ENCODE measurements around the gene PLAC9.
A peak's percentile ranks its signal among the peaks of the same experiment; 100 is the strongest.
"Not testable (repeated sequence)": the region's sequence is repeated elsewhere in the genome, so short reads cannot be mapped to it uniquely, and the experiment has no call there.

The PLAC9 gene

GRCh38 chr10:80132299-80133139, at the start of gene PLAC9:
Gene PLAC9, plus strand, starts transcription at chr10:80132730. Its CDS starts 33 bp downstream, at chr10:80132763.
- H3K4me3 ChIP-seq (ENCODE audit: low read depth, low read length), result peak within 1 kb of the TSS; percentile 62
- ChIA-PET CTCF (interaction anchor here (1.0 to 1.7 kb wide), 5 partner anchors 10 to 86 kb away, joined by 3 to 12 read pairs (median 5); no protein-coding TSS in a partner anchor), POLR2A (interaction anchor here (0.9 kb wide), 1 partner anchor 54 kb away, joined by 4 read pairs; the partner anchor contains the start of gene TMEM254)
- no peak for TF ChIP-seq CTCF (IDR thresholded peaks at IDR 0.05; ENCODE audit: insufficient read depth, low read length, missing control alignments)
- DNase-seq (ENCODE audit: low read depth, low spot score), result no peak

- POLR2A ChIA-PET, result no interaction called here
- DNase-seq (ENCODE audit: low read depth, low spot score), result no peak
- CTCF ChIA-PET, result no interaction called here
- H3K4me3 ChIP-seq (ENCODE audit: low read depth, low read length), result no peak overlapping the region
- no peak for TF ChIP-seq CTCF (IDR thresholded peaks at IDR 0.05; ENCODE audit: insufficient read depth, low read length, missing control alignments)
Measured at GRCh38 chr10:80090121-80090520, 42.4 kb upstream of the PLAC9 start.

DNA sequence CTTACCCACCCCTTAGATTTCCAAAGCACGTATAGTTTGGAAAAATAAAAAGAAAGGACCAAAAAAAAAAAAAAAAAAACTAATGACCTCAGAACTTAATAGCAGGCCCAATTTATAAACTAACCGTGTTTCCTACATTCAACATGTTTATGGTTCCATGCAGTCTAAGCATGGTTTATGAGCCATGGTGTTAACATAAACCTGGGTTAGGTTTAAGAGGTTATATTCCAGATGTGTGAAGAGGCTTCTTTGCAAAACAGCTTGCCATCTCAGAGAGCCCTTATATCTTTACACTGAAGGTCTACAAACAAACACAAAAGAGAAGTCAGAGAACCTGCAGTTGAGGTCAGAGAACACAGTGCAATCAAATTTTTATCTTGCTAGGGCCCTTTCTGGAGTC, 38.3 kb upstream of the PLAC9 start:
- TF ChIP-seq CTCF (IDR thresholded peaks at IDR 0.05; ENCODE audit: insufficient read depth, low read length, missing control alignments), result no peak
- CTCF ChIA-PET, result no interaction called here
- POLR2A ChIA-PET, result no interaction called here

DNA sequence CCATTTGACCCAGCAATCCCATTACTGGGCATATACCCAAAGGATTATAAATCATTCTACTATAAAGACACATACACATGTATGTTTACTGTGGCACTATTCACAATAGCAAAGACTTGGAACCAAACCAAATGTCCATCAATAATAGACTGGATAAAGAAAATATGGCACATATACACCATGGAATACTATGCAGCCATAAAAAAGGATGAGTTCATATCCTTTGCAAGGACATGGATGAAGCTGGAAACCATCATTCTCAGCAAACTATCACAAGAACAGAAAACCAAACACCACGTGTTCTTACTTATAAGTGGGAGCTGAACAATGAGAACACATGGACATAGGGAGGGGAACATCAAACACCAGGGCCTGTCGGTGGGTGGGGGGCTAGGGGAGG, 34.3 kb upstream of the PLAC9 start:
- POLR2A ChIA-PET; CTCF ChIA-PET; DNase-seq (ENCODE audit: low read depth, low spot score); H3K4me3 ChIP-seq (ENCODE audit: low read depth, low read length): not testable (repeated sequence)

More for the DNA sequence above, 38.3 kb upstream of the PLAC9 start:
- DNase-seq (ENCODE audit: low read depth, low spot score), result no peak
- H3K4me3 ChIP-seq (ENCODE audit: low read depth, low read length), result no peak overlapping the region

- H3K4me3 ChIP-seq (ENCODE audit: low read depth, low read length); DNase-seq (ENCODE audit: low read depth, low spot score); CTCF ChIA-PET; POLR2A ChIA-PET: not testable (repeated sequence)
Measured at GRCh38 chr10:80099295-80099694, 33.2 kb upstream of the PLAC9 start.

GRCh38 chr10:80100116-80100515, 32.4 kb upstream of the PLAC9 start:
- DNase-seq (ENCODE audit: low read depth, low spot score), result no peak
- no peak overlapping the region for H3K4me3 ChIP-seq (ENCODE audit: low read depth, low read length)
- POLR2A ChIA-PET, result no interaction called here
- no peak for TF ChIP-seq CTCF (IDR thresholded peaks at IDR 0.05; ENCODE audit: insufficient read depth, low read length, missing control alignments)
- CTCF ChIA-PET, result no interaction called here

GRCh38 chr10:80100861-80101695, 31.5 kb upstream of the PLAC9 start:
- POLR2A ChIA-PET, result no interaction called here
- CTCF ChIA-PET, result no interaction called here

More at GRCh38 chr10:80100861-80101695, 31.5 kb upstream of the PLAC9 start:
- DNase-seq (ENCODE audit: low read depth, low spot score), result no peak
- TF ChIP-seq CTCF (IDR thresholded peaks at IDR 0.05; ENCODE audit: insufficient read depth, low read length, missing control alignments), result no peak
- H3K4me3 ChIP-seq (ENCODE audit: low read depth, low read length), result no peak overlapping the region
